ENCODE data around the gene CSAD. TPM values are rescaled to one million over a fixed set of nuclear protein-coding genes. Genes with fewer than 3 reads are reported as not detected.

CSAD gene
- total and polyA plus RNA-seq, 2 experiments from 2014 or later: 3.2 to 7.1 TPM

DNA sequence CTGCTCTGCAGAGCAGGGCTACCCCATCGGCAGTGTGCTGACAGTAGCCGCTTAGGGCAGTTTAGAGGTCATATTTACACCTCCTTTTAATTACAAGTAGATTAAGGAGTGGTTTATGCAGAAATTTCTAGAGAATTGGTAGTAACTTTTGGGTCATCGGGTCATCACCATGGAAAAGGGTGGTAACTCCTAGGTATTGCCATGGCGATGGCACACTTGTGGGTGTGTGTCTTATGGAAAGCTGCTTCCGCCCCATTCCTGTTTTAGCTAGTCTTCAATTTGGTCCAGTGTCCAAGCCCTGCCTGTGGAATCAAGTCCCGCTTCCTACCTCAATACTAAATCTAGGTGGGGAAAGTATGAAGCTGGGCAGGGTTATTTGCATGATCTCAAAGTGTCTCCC lies 29.7 kb downstream of the CSAD start (continued):
- TF ChIP-seq, protein P1, sequence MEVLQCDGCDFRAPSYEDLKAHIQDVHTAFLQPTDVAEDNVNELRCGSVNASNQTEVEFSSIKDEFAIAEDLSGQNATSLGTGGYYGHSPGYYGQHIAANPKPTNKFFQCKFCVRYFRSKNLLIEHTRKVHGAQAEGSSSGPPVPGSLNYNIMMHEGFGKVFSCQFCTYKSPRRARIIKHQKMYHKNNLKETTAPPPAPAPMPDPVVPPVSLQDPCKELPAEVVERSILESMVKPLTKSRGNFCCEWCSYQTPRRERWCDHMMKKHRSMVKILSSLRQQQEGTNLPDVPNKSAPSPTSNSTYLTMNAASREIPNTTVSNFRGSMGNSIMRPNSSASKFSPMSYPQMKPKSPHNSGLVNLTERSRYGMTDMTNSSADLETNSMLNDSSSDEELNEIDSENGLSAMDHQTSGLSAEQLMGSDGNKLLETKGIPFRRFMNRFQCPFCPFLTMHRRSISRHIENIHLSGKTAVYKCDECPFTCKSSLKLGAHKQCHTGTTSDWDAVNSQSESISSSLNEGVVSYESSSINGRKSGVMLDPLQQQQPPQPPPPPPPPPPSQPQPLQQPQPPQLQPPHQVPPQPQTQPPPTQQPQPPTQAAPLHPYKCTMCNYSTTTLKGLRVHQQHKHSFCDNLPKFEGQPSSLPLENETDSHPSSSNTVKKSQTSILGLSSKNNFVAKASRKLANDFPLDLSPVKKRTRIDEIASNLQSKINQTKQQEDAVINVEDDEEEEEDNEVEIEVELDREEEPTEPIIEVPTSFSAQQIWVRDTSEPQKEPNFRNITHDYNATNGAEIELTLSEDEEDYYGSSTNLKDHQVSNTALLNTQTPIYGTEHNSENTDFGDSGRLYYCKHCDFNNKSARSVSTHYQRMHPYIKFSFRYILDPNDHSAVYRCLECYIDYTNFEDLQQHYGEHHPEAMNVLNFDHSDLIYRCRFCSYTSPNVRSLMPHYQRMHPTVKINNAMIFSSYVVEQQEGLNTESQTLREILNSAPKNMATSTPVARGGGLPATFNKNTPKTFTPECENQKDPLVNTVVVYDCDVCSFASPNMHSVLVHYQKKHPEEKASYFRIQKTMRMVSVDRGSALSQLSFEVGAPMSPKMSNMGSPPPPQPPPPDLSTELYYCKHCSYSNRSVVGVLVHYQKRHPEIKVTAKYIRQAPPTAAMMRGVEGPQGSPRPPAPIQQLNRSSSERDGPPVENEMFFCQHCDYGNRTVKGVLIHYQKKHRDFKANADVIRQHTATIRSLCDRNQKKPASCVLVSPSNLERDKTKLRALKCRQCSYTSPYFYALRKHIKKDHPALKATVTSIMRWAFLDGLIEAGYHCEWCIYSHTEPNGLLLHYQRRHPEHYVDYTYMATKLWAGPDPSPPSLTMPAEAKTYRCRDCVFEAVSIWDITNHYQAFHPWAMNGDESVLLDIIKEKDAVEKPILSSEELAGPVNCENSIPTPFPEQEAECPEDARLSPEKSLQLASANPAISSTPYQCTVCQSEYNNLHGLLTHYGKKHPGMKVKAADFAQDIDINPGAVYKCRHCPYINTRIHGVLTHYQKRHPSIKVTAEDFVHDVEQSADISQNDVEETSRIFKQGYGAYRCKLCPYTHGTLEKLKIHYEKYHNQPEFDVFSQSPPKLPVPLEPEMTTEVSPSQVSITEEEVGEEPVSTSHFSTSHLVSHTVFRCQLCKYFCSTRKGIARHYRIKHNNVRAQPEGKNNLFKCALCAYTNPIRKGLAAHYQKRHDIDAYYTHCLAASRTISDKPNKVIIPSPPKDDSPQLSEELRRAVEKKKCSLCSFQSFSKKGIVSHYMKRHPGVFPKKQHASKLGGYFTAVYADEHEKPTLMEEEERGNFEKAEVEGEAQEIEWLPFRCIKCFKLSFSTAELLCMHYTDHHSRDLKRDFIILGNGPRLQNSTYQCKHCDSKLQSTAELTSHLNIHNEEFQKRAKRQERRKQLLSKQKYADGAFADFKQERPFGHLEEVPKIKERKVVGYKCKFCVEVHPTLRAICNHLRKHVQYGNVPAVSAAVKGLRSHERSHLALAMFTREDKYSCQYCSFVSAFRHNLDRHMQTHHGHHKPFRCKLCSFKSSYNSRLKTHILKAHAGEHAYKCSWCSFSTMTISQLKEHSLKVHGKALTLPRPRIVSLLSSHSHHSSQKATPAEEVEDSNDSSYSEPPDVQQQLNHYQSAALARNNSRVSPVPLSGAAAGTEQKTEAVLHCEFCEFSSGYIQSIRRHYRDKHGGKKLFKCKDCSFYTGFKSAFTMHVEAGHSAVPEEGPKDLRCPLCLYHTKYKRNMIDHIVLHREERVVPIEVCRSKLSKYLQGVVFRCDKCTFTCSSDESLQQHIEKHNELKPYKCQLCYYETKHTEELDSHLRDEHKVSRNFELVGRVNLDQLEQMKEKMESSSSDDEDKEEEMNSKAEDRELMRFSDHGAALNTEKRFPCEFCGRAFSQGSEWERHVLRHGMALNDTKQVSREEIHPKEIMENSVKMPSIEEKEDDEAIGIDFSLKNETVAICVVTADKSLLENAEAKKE (CRISPR knock-in tag; IDR thresholded peaks at IDR 0.05): no peak
- no peak for TF ChIP-seq CREB1 (CRISPR knock-in tag; IDR thresholded peaks at IDR 0.05; ENCODE audit: low read depth)
- no peak for TF ChIP-seq ZNF114 (CRISPR knock-in tag; IDR thresholded peaks at IDR 0.05)
- TF ChIP-seq, protein P2, sequence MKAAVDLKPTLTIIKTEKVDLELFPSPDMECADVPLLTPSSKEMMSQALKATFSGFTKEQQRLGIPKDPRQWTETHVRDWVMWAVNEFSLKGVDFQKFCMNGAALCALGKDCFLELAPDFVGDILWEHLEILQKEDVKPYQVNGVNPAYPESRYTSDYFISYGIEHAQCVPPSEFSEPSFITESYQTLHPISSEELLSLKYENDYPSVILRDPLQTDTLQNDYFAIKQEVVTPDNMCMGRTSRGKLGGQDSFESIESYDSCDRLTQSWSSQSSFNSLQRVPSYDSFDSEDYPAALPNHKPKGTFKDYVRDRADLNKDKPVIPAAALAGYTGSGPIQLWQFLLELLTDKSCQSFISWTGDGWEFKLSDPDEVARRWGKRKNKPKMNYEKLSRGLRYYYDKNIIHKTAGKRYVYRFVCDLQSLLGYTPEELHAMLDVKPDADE (IDR thresholded peaks at IDR 0.05): no peak
- TF ChIP-seq, protein P3, sequence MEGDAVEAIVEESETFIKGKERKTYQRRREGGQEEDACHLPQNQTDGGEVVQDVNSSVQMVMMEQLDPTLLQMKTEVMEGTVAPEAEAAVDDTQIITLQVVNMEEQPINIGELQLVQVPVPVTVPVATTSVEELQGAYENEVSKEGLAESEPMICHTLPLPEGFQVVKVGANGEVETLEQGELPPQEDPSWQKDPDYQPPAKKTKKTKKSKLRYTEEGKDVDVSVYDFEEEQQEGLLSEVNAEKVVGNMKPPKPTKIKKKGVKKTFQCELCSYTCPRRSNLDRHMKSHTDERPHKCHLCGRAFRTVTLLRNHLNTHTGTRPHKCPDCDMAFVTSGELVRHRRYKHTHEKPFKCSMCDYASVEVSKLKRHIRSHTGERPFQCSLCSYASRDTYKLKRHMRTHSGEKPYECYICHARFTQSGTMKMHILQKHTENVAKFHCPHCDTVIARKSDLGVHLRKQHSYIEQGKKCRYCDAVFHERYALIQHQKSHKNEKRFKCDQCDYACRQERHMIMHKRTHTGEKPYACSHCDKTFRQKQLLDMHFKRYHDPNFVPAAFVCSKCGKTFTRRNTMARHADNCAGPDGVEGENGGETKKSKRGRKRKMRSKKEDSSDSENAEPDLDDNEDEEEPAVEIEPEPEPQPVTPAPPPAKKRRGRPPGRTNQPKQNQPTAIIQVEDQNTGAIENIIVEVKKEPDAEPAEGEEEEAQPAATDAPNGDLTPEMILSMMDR (conservative IDR thresholded peaks at IDR 0.05; ENCODE audit: low read depth in 2 of 2): no peak
- no peak for TF ChIP-seq STAT1 (IDR thresholded peaks at IDR 0.05; ENCODE audit: unreplicated experiment)
- TF ChIP-seq EZH2 (IDR thresholded peaks at IDR 0.05; ENCODE audit: low read depth, unreplicated experiment): no peak
- TF ChIP-seq JUNB (IDR thresholded peaks at IDR 0.05; ENCODE audit: unreplicated experiment): no peak
